Frontal cortex (tissue), 4 donors: Measurements from ENCODE around the gene SLC1A1. TPM values are rescaled to one million over a fixed set of nuclear protein-coding genes. Genes with fewer than 3 reads are reported as not detected.

Source experiments
- DNase-seq, 2 donors: peaks; one replicate each; pipeline ENCODE4 v3.0.0; 2012; ENCODE audit warnings: low spot score in 2 of 2
- FAIRE-seq: peaks from 2 replicates; lab custom pipeline; 2012; peaks lifted over from hg19 to GRCh38; lab: Jason Lieb, UNC
- total RNA-seq: library from RNA; depleted of rRNA; stranded (reverse); fragments of >200 nt; gene quantifications from one replicate; pipeline ENCODE4 v1.2.3, GENCODE V29; 2014
- donor health status: control.
- donor health status: control.
- donor health status: control.

Gene SLC1A1
- total RNA-seq: 66.9 TPM

- DNase-seq (peak; percentile 49 to 66), FAIRE-seq (no peak)
Measured at GRCh38 chr9:4489919-4490704, at the start of gene SLC1A1. Gene SLC1A1, plus strand, starts transcription at chr9:4490468. Its CDS starts 212 bp downstream, at chr9:4490680.

GRCh38 chr9:4442806-4443205, 47.5 kb upstream of the SLC1A1 start:
- FAIRE-seq (no peak), DNase-seq (no peak)

- no peak for FAIRE-seq
- DNase-seq: no peak
Measured at GRCh38 chr9:4443439-4443838, 46.8 kb upstream of the SLC1A1 start.

- FAIRE-seq: no peak
- no peak for DNase-seq
Measured at GRCh38 chr9:4461437-4461836, 28.8 kb upstream of the SLC1A1 start.

GRCh38 chr9:4463824-4464223, 26.4 kb upstream of the SLC1A1 start:
- FAIRE-seq (no peak), DNase-seq (no peak)

- DNase-seq (no peak), FAIRE-seq (no peak)
Measured at GRCh38 chr9:4464911-4465513, 25.3 kb upstream of the SLC1A1 start.

GRCh38 chr9:4465910-4466309, 24.4 kb upstream of the SLC1A1 start:
- no peak for FAIRE-seq

GRCh38 chr9:4475301-4475700, 15.0 kb upstream of the SLC1A1 start:
- no peak for FAIRE-seq
- no peak for DNase-seq

More at GRCh38 chr9:4465910-4466309, 24.4 kb upstream of the SLC1A1 start:
- no peak for DNase-seq

- no peak for DNase-seq
- FAIRE-seq: no peak
Measured at GRCh38 chr9:4486176-4486575, 4.1 kb upstream of the SLC1A1 start.

- DNase-seq (peak in 1 of 2 donors; percentile 16), FAIRE-seq (no peak)
Measured at GRCh38 chr9:4489562-4489918, 728 bp upstream of the SLC1A1 start.

- FAIRE-seq (no peak), DNase-seq (peak in 1 of 2 donors; percentile 35)
Measured at GRCh38 chr9:4490705-4491625, 697 bp downstream of the SLC1A1 start.

GRCh38 chr9:4491626-4491975, 1.3 kb downstream of the SLC1A1 start:
- DNase-seq (no peak), FAIRE-seq (no peak)

GRCh38 chr9:4494332-4494731, 4.1 kb downstream of the SLC1A1 start:
- DNase-seq (no peak), FAIRE-seq (no peak)

GRCh38 chr9:4494806-4495205, 4.5 kb downstream of the SLC1A1 start:
- FAIRE-seq (no peak), DNase-seq (no peak)

- no peak for DNase-seq
- no peak for FAIRE-seq
Measured at GRCh38 chr9:4495537-4495936, 5.3 kb downstream of the SLC1A1 start.

GRCh38 chr9:4496497-4496896, 6.2 kb downstream of the SLC1A1 start:
- no peak for FAIRE-seq
- no peak for DNase-seq

GRCh38 chr9:4497395-4497794, 7.1 kb downstream of the SLC1A1 start:
- no peak for DNase-seq
- no peak for FAIRE-seq

GRCh38 chr9:4497855-4498254, 7.6 kb downstream of the SLC1A1 start:
- FAIRE-seq: no peak

GRCh38 chr9:4499917-4500316, 9.6 kb downstream of the SLC1A1 start:
- DNase-seq (no peak), FAIRE-seq (no peak)

More at GRCh38 chr9:4497855-4498254, 7.6 kb downstream of the SLC1A1 start:
- DNase-seq: no peak

- no peak for FAIRE-seq
- no peak for DNase-seq
Measured at GRCh38 chr9:4501147-4501507, 10.9 kb downstream of the SLC1A1 start.

- FAIRE-seq (no peak), DNase-seq (no peak)
Measured at GRCh38 chr9:4502444-4502843, 12.2 kb downstream of the SLC1A1 start.
